Omental fat pad (tissue), 4 donors: ENCODE results near the gene C2CD5. TPM values are rescaled to one million over a fixed set of nuclear protein-coding genes. Genes with fewer than 3 reads are reported as not detected.

Source experiments
- ATAC-seq: fragments of 150-250 bp; one replicate; pipeline ENCODE4 v1.9.1; 2016; ENCODE audit warnings: mild to moderate bottlenecking, moderate library complexity; ENCODE audit not compliant: low FRiP score
- DNase-seq: peaks from one replicate; pipeline ENCODE4 v3.0.0-alpha.2; 2019; ENCODE audit warnings: low spot score
- CTCF ChIP-seq, 3 donors: fragments of 450-650 bp; IDR thresholded peaks; one replicate each; pipeline ENCODE4 v1.5.1; 2016 to 2017; ENCODE audit warnings: antibody characterized with exemption in 3 of 3, mild to moderate bottlenecking in 3 of 3, moderate library complexity in 2 of 3
- total RNA-seq, 4 donors: library from RNA; depleted of rRNA; stranded (reverse); fragments of >200 nt; gene quantifications; one replicate each; pipeline ENCODE4 v1.1.0, GENCODE V29; 2016

Gene C2CD5
- total RNA-seq, 4 donors from 2014 or later, result 19.0 to 56.1 (median 26.7) TPM

- TF ChIP-seq CTCF (IDR thresholded peaks at IDR 0.05), result no peak
- ATAC-seq, result no peak
- DNase-seq, result no peak
Observed at GRCh38 chr12:22414742-22415141, 129.6 kb downstream of the C2CD5 start.

GRCh38 chr12:22413592-22413991 is 130.8 kb downstream of the C2CD5 start:
- TF ChIP-seq CTCF (IDR thresholded peaks at IDR 0.05), result no peak
- no peak for ATAC-seq
- DNase-seq, result no peak

- DNase-seq (no peak), ATAC-seq (no peak)
- TF ChIP-seq CTCF (IDR thresholded peaks at IDR 0.05), result no peak
Observed at GRCh38 chr12:22412581-22412980, 131.8 kb downstream of the C2CD5 start.

GRCh38 chr12:22410486-22410885 is 133.9 kb downstream of the C2CD5 start:
- ATAC-seq (no peak), DNase-seq (no peak)
- no peak for TF ChIP-seq CTCF (IDR thresholded peaks at IDR 0.05)

GRCh38 chr12:22409377-22410164 is 134.8 kb downstream of the C2CD5 start:
- no peak for ATAC-seq
- TF ChIP-seq CTCF (IDR thresholded peaks at IDR 0.05), result no peak
- DNase-seq, result no peak

- no peak for ATAC-seq
- no peak for TF ChIP-seq CTCF (IDR thresholded peaks at IDR 0.05)
- no peak for DNase-seq
Observed at GRCh38 chr12:22408610-22409376, 135.5 kb downstream of the C2CD5 start.
